Loucy (cell line): ENCODE measurements around the gene OR2T33.

Source experiments
- H2AFZ ChIP-seq: fragments of 200-600 bp; sonication (generic); 2 replicates; pipeline ENCODE4 v1.6.0; 2016; ENCODE audit warnings: antibody characterized with exemption, mild to moderate bottlenecking, low read length, moderate library complexity
- H3F3A ChIP-seq: fragments of 200-600 bp; 2 replicates; pipeline ENCODE4 v1.6.0; 2016; ENCODE audit warnings: antibody characterized with exemption, low read depth, mild to moderate bottlenecking
- H3K27me3 ChIP-seq: fragments of 200-600 bp; sonication (generic); 2 replicates; pipeline ENCODE4 v1.6.1; 2014; ENCODE audit warnings: low read length, mild to moderate bottlenecking; ENCODE audit not compliant: insufficient read depth, poor library complexity, severe bottlenecking
- H3K36me3 ChIP-seq: fragments of 200-600 bp; sonication (generic); 2 replicates; pipeline ENCODE4 v1.6.1; 2016; ENCODE audit warnings: low read length; ENCODE audit not compliant: insufficient read depth
- H3K4me1 ChIP-seq: fragments of 200-600 bp; sonication (generic); 2 replicates; pipeline ENCODE4 v1.5.1; 2014; ENCODE audit warnings: low read length, mild to moderate bottlenecking; ENCODE audit not compliant: insufficient read depth, poor library complexity, severe bottlenecking
- H3K4me2 ChIP-seq: fragments of 200-600 bp; sonication (generic); 2 replicates; pipeline ENCODE4 v1.6.0; 2014; ENCODE audit warnings: antibody characterized with exemption, low read length, low read depth, mild to moderate bottlenecking; ENCODE audit not compliant: poor library complexity, severe bottlenecking
- H3K4me3 ChIP-seq: fragments of 200-600 bp; sonication (generic); 2 replicates; pipeline ENCODE4 v1.5.1; 2014; ENCODE audit warnings: low read length, mild to moderate bottlenecking, mixed read lengths; ENCODE audit not compliant: poor library complexity, severe bottlenecking
- H3K79me2 ChIP-seq: fragments of 200-600 bp; sonication (generic); 2 replicates; pipeline ENCODE4 v1.6.1; 2014; ENCODE audit warnings: low read length; ENCODE audit not compliant: insufficient read depth
- H3K9ac ChIP-seq: fragments of 200-600 bp; sonication (generic); 2 replicates; pipeline ENCODE4 v1.6.0; 2014; ENCODE audit warnings: mild to moderate bottlenecking, low read depth, low read length, moderate library complexity; ENCODE audit not compliant: poor library complexity, severe bottlenecking
- H3K9me2 ChIP-seq: fragments of 200-600 bp; sonication (generic); replicated peaks from 2 replicates; pipeline ENCODE4 v1.6.1; 2016; ENCODE audit warnings: low read depth, low read length, mixed read lengths
- H3K9me3 ChIP-seq: fragments of 200-600 bp; sonication (generic); 2 replicates; pipeline ENCODE4 v1.6.1; 2014; ENCODE audit warnings: mild to moderate bottlenecking, antibody characterized with exemption, low read length, low read depth; ENCODE audit not compliant: insufficient read depth
- H4K20me1 ChIP-seq: fragments of 200-600 bp; sonication (generic); 2 replicates; pipeline ENCODE4 v1.6.0; 2014; ENCODE audit warnings: antibody characterized with exemption, low read length, mild to moderate bottlenecking; ENCODE audit not compliant: insufficient read depth, poor library complexity, severe bottlenecking
- CTCF ChIP-seq: fragments of 200-600 bp; sonication (generic); conservative IDR thresholded peaks from 2 replicates; pipeline ENCODE4 v1.5.1; 2014; ENCODE audit warnings: mild to moderate bottlenecking, antibody characterized with exemption, low read length
- EZH2phosphoT487 ChIP-seq: fragments of 200-600 bp; IDR thresholded peaks from 2 replicates; pipeline ENCODE4 v1.6.1; 2018; ENCODE audit warnings: antibody characterized with exemption, mild to moderate bottlenecking, moderate library complexity, borderline replicate concordance

Gene OR2T33

DNA sequence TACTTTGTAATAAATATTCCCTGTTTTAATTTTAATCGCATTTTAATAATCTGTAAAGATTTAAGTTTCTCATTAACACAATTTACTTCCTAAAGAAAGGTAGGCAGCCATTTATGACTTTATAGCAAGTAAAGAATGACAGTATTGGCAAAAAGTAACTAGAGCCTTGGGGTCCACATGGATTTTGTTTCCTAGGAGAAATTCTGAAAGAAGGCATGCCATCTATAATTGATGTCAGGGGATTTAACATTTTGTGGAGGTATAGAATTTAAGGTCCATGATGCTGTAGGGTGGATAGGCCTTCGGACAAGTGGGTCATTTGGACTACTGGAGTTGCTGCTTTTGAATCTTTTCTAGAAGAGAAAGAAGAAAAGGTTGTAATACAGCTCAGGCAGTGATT lies 46.7 kb downstream of the OR2T33 start, which contains the start of gene OR2M4:
OR2M4 (plus strand) TSS at position 301 of the 400 bp plus-strand sequence. CDS start 7,512 bp downstream, outside the sequence.
- no peak within 1 kb of the TSS for H2AFZ ChIP-seq
- no peaks in the 10 kb centered on the region for H3K9me2 ChIP-seq
- no peak within 1 kb of the TSS for H3K9ac ChIP-seq
- no peaks in the 10 kb centered on the region for H4K20me1 ChIP-seq
- H3K9me3 ChIP-seq = no peaks in the 10 kb centered on the region; the same call in 1 of the 2 replicates
- no peaks in the 10 kb centered on the region for H3K27me3 ChIP-seq
- H3K4me1 ChIP-seq = no peaks in the 10 kb centered on the region
- H3F3A ChIP-seq = no peaks in the 10 kb centered on the region
- no peak within 1 kb of the TSS for H3K4me3 ChIP-seq
- TF ChIP-seq CTCF (no peak), EZH2phosphoT487 (no peak)
- no peaks in the 10 kb centered on the region for H3K79me2 ChIP-seq
- H3K36me3 ChIP-seq = no peaks in the 10 kb centered on the region
- no peak within 1 kb of the TSS for H3K4me2 ChIP-seq

DNA sequence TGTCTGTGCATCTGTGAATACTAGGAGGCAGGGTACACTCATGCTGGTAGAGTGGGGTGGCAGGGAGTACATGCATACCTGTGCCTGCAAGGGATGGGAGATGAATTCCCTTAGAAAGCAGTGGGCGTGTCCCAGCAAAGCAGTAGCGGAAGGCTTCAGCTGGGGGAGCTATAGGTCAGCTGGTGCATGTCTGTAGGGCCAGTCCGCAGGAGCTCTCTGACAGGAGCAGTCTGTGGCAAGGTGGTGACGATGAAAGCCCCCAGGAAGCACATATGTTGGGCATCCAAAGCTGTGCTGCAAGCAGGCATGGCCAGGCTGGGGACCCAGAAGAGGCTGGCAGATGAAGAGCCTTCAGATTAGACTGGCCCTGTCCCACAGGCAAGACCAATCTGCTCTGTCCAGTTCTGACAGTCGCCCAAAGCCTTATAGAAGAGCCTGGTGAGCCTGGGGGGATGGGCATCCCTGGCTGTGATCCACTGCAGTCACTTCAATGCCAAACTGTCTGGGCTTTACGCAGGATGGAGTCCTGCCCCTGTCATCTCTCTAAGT lies 48.3 kb downstream of the OR2T33 start:
- Histone ChIP-seq H3F3A (no peaks in the 10 kb centered on the region), H3K9ac (no peak overlapping the region), H3K27me3 (no peaks in the 10 kb centered on the region), H3K4me3 (no peak overlapping the region), H3K79me2 (no peaks in the 10 kb centered on the region), H3K9me3 (no peaks in the 10 kb centered on the region; the same call in 1 of the 2 replicates), H3K36me3 (no peaks in the 10 kb centered on the region), H3K9me2 (no peaks in the 10 kb centered on the region), H3K4me2 (no peak overlapping the region), H3K4me1 (no peaks in the 10 kb centered on the region), H4K20me1 (no peaks in the 10 kb centered on the region), H2AFZ (no peak overlapping the region)
- TF ChIP-seq CTCF (no peak), EZH2phosphoT487 (no peak)

DNA sequence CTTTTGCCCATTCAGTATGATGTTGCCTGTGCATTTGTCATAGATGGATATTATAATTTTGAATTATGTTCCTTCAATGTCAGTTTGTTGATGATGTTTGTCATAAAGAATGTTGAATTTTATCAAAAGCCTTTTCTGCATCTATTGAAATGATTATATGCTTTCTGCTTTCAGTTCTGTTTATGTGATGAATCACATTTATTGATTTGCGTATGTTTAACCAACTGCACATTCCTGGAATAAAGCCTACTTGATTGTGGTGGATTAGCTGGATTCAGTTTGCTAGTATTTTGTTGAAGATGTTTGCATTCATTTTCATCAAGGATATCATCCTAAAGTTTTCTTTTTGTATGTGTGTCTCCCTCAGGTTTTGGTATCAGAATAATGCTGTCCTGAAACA lies 52.2 kb downstream of the OR2T33 start:
- no peaks in the 10 kb centered on the region for H3K4me1 ChIP-seq
- TF ChIP-seq CTCF (no peak), EZH2phosphoT487 (no peak)
- no peaks in the 10 kb centered on the region for H3K36me3 ChIP-seq
- H3K4me3 ChIP-seq = no peak overlapping the region
- H3F3A ChIP-seq = no peaks in the 10 kb centered on the region
- no peak overlapping the region for H3K4me2 ChIP-seq
- no peaks in the 10 kb centered on the region for H3K9me2 ChIP-seq
- no peaks in the 10 kb centered on the region for H3K27me3 ChIP-seq
- no peaks in the 10 kb centered on the region for H4K20me1 ChIP-seq
- H3K9me3 ChIP-seq = no peaks in the 10 kb centered on the region; the same call in 1 of the 2 replicates
- H2AFZ ChIP-seq = no peak overlapping the region
- no peak overlapping the region for H3K9ac ChIP-seq
- H3K79me2 ChIP-seq = no peaks in the 10 kb centered on the region
